ENCODE data around the gene FAM227A.

FAM227A gene

GRCh38 chr22:38694049-38694448, 37.9 kb upstream of the FAM227A start:
- H2BK15ac ChIP-seq (ENCODE audit: low read length), result no peak overlapping the region
- no peak overlapping the region for H3K9ac ChIP-seq (ENCODE audit: low read depth, low read length, poor library complexity)
- H3K23ac ChIP-seq (ENCODE audit: low read depth, low read length, poor library complexity), result no peak overlapping the region
- no peak overlapping the region for H2BK120ac ChIP-seq (ENCODE audit: low read depth, low read length)
- no peaks in the 10 kb centered on the region for H3K27me3 ChIP-seq (ENCODE audit: control insufficient read depth in 3 of 3, insufficient read depth in 3 of 3, low read depth in 1 of 3, low read length in 3 of 3)
- no peak overlapping the region for H2BK5ac ChIP-seq (ENCODE audit: low read length)
- no peak overlapping the region for H2AK5ac ChIP-seq (ENCODE audit: low read depth, low read length)
- H3K9me3 ChIP-seq (replicated peaks in 1 of 2; ENCODE audit: control insufficient read depth in 2 of 2, insufficient read depth in 1 of 2, low read depth in 1 of 2, low read length in 2 of 2), result no peaks in the 10 kb centered on the region
- H4K8ac ChIP-seq (ENCODE audit: low read depth, low read length), result no peak overlapping the region
- H3K27ac ChIP-seq (replicated peaks; ENCODE audit: low read length), result no peak overlapping the region
- no peak overlapping the region for H3K4me2 ChIP-seq (ENCODE audit: insufficient read depth, low read length, poor library complexity, severe bottlenecking)
- no peak overlapping the region for H3K4me3 ChIP-seq (ENCODE audit: low read length in 2 of 2)
- WGBS, 2 donors (ENCODE audit: extremely low coverage in 2 of 2, insufficient read length in 2 of 2, insufficient replicate concordance in 1 of 2), result no CpG with 5 or more reads among the region's 2 CpGs
- H3K36me3 ChIP-seq (replicated peaks in 1 of 2; ENCODE audit: control insufficient read depth in 2 of 2, insufficient read depth in 2 of 2, low read length in 2 of 2), result peaks cover 13 to 84% of the 10 kb centered on the region in 2 donors
- H3K4ac ChIP-seq (ENCODE audit: low read length), result no peak overlapping the region
- DNase-seq (ENCODE audit: low spot score), result no peak
- peaks cover 4 to 22% of the 10 kb centered on the region in 2 donors for H3K4me1 ChIP-seq (ENCODE audit: control insufficient read depth in 2 of 2, insufficient read depth in 1 of 2, low read depth in 1 of 2, low read length in 2 of 2)
- no peak overlapping the region for H4K91ac ChIP-seq (ENCODE audit: low read depth, low read length, poor library complexity)
- H2BK12ac ChIP-seq (ENCODE audit: low read length), result no peak overlapping the region
- no peak overlapping the region for H3K14ac ChIP-seq (ENCODE audit: low read length)
- H2AFZ ChIP-seq (ENCODE audit: low read length), result no peak overlapping the region
- peaks cover 2% of the 10 kb centered on the region for H3K79me1 ChIP-seq (ENCODE audit: low read depth, low read length)
- no peak overlapping the region for H3K18ac ChIP-seq (ENCODE audit: low read length)

- H3K4ac ChIP-seq (ENCODE audit: low read length), result no peak overlapping the region
- DNase-seq (ENCODE audit: low spot score), result no peak
- H3K18ac ChIP-seq (ENCODE audit: low read length), result no peak overlapping the region
- H2BK15ac ChIP-seq (ENCODE audit: low read length), result no peak overlapping the region
- WGBS, 2 donors (ENCODE audit: extremely low coverage in 2 of 2, insufficient read length in 2 of 2, insufficient replicate concordance in 1 of 2), result no CpG with 5 or more reads among the region's 1 CpG
- no peak overlapping the region for H2AK5ac ChIP-seq (ENCODE audit: low read depth, low read length)
- no peak overlapping the region for H3K4me3 ChIP-seq (ENCODE audit: low read length in 2 of 2)
- H3K79me1 ChIP-seq (ENCODE audit: low read depth, low read length), result peaks cover 3% of the 10 kb centered on the region
- no peak overlapping the region for H4K8ac ChIP-seq (ENCODE audit: low read depth, low read length)
- no peak overlapping the region for H2BK12ac ChIP-seq (ENCODE audit: low read length)
- H3K9ac ChIP-seq (ENCODE audit: low read depth, low read length, poor library complexity), result no peak overlapping the region
- H2BK5ac ChIP-seq (ENCODE audit: low read length), result no peak overlapping the region
- H3K36me3 ChIP-seq (replicated peaks in 1 of 2; ENCODE audit: control insufficient read depth in 2 of 2, insufficient read depth in 2 of 2, low read length in 2 of 2), result peaks cover 40 to 92% of the 10 kb centered on the region in 2 donors
- no peaks in the 10 kb centered on the region for H3K4me1 ChIP-seq (ENCODE audit: control insufficient read depth in 2 of 2, insufficient read depth in 1 of 2, low read depth in 1 of 2, low read length in 2 of 2)
- H3K27me3 ChIP-seq (ENCODE audit: control insufficient read depth in 3 of 3, insufficient read depth in 3 of 3, low read depth in 1 of 3, low read length in 3 of 3), result no peaks in the 10 kb centered on the region
- no peak overlapping the region for H3K14ac ChIP-seq (ENCODE audit: low read length)
- H3K27ac ChIP-seq (replicated peaks; ENCODE audit: low read length), result no peak overlapping the region
- no peak overlapping the region for H3K4me2 ChIP-seq (ENCODE audit: insufficient read depth, low read length, poor library complexity, severe bottlenecking)
- no peak overlapping the region for H2AFZ ChIP-seq (ENCODE audit: low read length)
- H2BK120ac ChIP-seq (ENCODE audit: low read depth, low read length), result no peak overlapping the region
- no peaks in the 10 kb centered on the region for H3K9me3 ChIP-seq (replicated peaks in 1 of 2; ENCODE audit: control insufficient read depth in 2 of 2, insufficient read depth in 1 of 2, low read depth in 1 of 2, low read length in 2 of 2)
- no peak overlapping the region for H3K23ac ChIP-seq (ENCODE audit: low read depth, low read length, poor library complexity)
- no peak overlapping the region for H4K91ac ChIP-seq (ENCODE audit: low read depth, low read length, poor library complexity)
Measured at GRCh38 chr22:38689651-38690050, 33.5 kb upstream of the FAM227A start.

- Histone ChIP-seq H3K4me3 (ENCODE audit: low read length in 2 of 2) (no peak overlapping the region), H2AFZ (ENCODE audit: low read length) (no peak overlapping the region), H3K18ac (ENCODE audit: low read length) (no peak overlapping the region), H4K91ac (ENCODE audit: low read depth, low read length, poor library complexity) (no peak overlapping the region), H2BK120ac (ENCODE audit: low read depth, low read length) (no peak overlapping the region), H2BK15ac (ENCODE audit: low read length) (no peak overlapping the region), H3K79me1 (ENCODE audit: low read depth, low read length) (peaks cover 3% of the 10 kb centered on the region), H3K4ac (ENCODE audit: low read length) (no peak overlapping the region), H3K23ac (ENCODE audit: low read depth, low read length, poor library complexity) (no peak overlapping the region), H3K36me3 (replicated peaks in 1 of 2; ENCODE audit: control insufficient read depth in 2 of 2, insufficient read depth in 2 of 2, low read length in 2 of 2) (peaks cover 46 to 78% of the 10 kb centered on the region in 2 donors), H3K9me3 (replicated peaks in 1 of 2; ENCODE audit: control insufficient read depth in 2 of 2, insufficient read depth in 1 of 2, low read depth in 1 of 2, low read length in 2 of 2) (peaks cover 6 to 7% of the 10 kb centered on the region in 2 donors), H2BK5ac (ENCODE audit: low read length) (no peak overlapping the region), H3K27ac (replicated peaks; ENCODE audit: low read length) (no peak overlapping the region), H2AK5ac (ENCODE audit: low read depth, low read length) (no peak overlapping the region), H3K14ac (ENCODE audit: low read length) (no peak overlapping the region), H3K9ac (ENCODE audit: low read depth, low read length, poor library complexity) (no peak overlapping the region), H3K4me1 (ENCODE audit: control insufficient read depth in 2 of 2, insufficient read depth in 1 of 2, low read depth in 1 of 2, low read length in 2 of 2) (peaks cover 3 to 4% of the 10 kb centered on the region in 2 donors), H3K4me2 (ENCODE audit: insufficient read depth, low read length, poor library complexity, severe bottlenecking) (no peak overlapping the region), H2BK12ac (ENCODE audit: low read length) (no peak overlapping the region), H4K8ac (ENCODE audit: low read depth, low read length) (no peak overlapping the region), H3K27me3 (ENCODE audit: control insufficient read depth in 3 of 3, insufficient read depth in 3 of 3, low read depth in 1 of 3, low read length in 3 of 3) (no peaks in the 10 kb centered on the region)
- DNase-seq (ENCODE audit: low spot score), result no peak
- no CpG with 5 or more reads among the region's 1 CpG for WGBS, 2 donors (ENCODE audit: extremely low coverage in 2 of 2, insufficient read length in 2 of 2, insufficient replicate concordance in 1 of 2)
Measured at GRCh38 chr22:38685761-38686160, 29.6 kb upstream of the FAM227A start.

- H2BK120ac ChIP-seq (ENCODE audit: low read depth, low read length), result no peak overlapping the region
- no peak overlapping the region for H3K9ac ChIP-seq (ENCODE audit: low read depth, low read length, poor library complexity)
- WGBS, 2 donors (ENCODE audit: extremely low coverage in 2 of 2, insufficient read length in 2 of 2, insufficient replicate concordance in 1 of 2), result no CpG with 5 or more reads among the region's 9 CpGs
- H2AFZ ChIP-seq (ENCODE audit: low read length), result no peak overlapping the region
- H3K9me3 ChIP-seq (replicated peaks in 1 of 2; ENCODE audit: control insufficient read depth in 2 of 2, insufficient read depth in 1 of 2, low read depth in 1 of 2, low read length in 2 of 2), result peaks cover 6 to 7% of the 10 kb centered on the region in 2 donors
- no peak overlapping the region for H4K8ac ChIP-seq (ENCODE audit: low read depth, low read length)
- peaks cover 43 to 74% of the 10 kb centered on the region in 2 donors for H3K36me3 ChIP-seq (replicated peaks in 1 of 2; ENCODE audit: control insufficient read depth in 2 of 2, insufficient read depth in 2 of 2, low read length in 2 of 2)
- no peak overlapping the region for H3K18ac ChIP-seq (ENCODE audit: low read length)
- no peak overlapping the region for H3K4me2 ChIP-seq (ENCODE audit: insufficient read depth, low read length, poor library complexity, severe bottlenecking)
- peaks cover 3 to 4% of the 10 kb centered on the region in 2 donors for H3K4me1 ChIP-seq (ENCODE audit: control insufficient read depth in 2 of 2, insufficient read depth in 1 of 2, low read depth in 1 of 2, low read length in 2 of 2)
- H4K91ac ChIP-seq (ENCODE audit: low read depth, low read length, poor library complexity), result no peak overlapping the region
- H2BK15ac ChIP-seq (ENCODE audit: low read length), result no peak overlapping the region
- no peak overlapping the region for H2AK5ac ChIP-seq (ENCODE audit: low read depth, low read length)
- no peak overlapping the region for H3K4ac ChIP-seq (ENCODE audit: low read length)
- H3K79me1 ChIP-seq (ENCODE audit: low read depth, low read length), result peaks cover 5% of the 10 kb centered on the region
- H2BK5ac ChIP-seq (ENCODE audit: low read length), result no peak overlapping the region
- no peak overlapping the region for H3K14ac ChIP-seq (ENCODE audit: low read length)
- H3K23ac ChIP-seq (ENCODE audit: low read depth, low read length, poor library complexity), result no peak overlapping the region
- no peak overlapping the region for H3K27ac ChIP-seq (replicated peaks; ENCODE audit: low read length)
- H2BK12ac ChIP-seq (ENCODE audit: low read length), result no peak overlapping the region
- no peak overlapping the region for H3K4me3 ChIP-seq (ENCODE audit: low read length in 2 of 2)
- DNase-seq (ENCODE audit: low spot score), result no peak
- H3K27me3 ChIP-seq (ENCODE audit: control insufficient read depth in 3 of 3, insufficient read depth in 3 of 3, low read depth in 1 of 3, low read length in 3 of 3), result no peaks in the 10 kb centered on the region
Measured at GRCh38 chr22:38684895-38685294, 28.7 kb upstream of the FAM227A start.
